NCI-H146 (cell line): ENCODE data around the gene DYNLRB2.

Experiments used
- DNase-seq: peaks from one replicate; lab custom pipeline; 2025; lab: John Stamatoyannopoulos, UW

The DYNLRB2 gene

GRCh38 chr16:80540516-80541305, at the start of gene DYNLRB2:
Gene DYNLRB2 (plus strand): TSS chr16:80540993. CDS start chr16:80541077, 84 bp downstream.
- DNase-seq: peak; percentile 56

GRCh38 chr16:80500116-80500859, 40.5 kb upstream of the DYNLRB2 start:
- no peak for DNase-seq

- DNase-seq: no peak
Measured at GRCh38 chr16:80500961-80501525, 39.8 kb upstream of the DYNLRB2 start.

GRCh38 chr16:80503107-80503506, 37.7 kb upstream of the DYNLRB2 start:
- no peak for DNase-seq

- no peak for DNase-seq
Measured at GRCh38 chr16:80507538-80507937, 33.3 kb upstream of the DYNLRB2 start.

- no peak for DNase-seq
Measured at GRCh38 chr16:80509872-80510271, 30.9 kb upstream of the DYNLRB2 start.

GRCh38 chr16:80511824-80512592, 28.8 kb upstream of the DYNLRB2 start:
- DNase-seq: no peak

- no peak for DNase-seq
Measured at GRCh38 chr16:80512593-80512853, 28.3 kb upstream of the DYNLRB2 start.

GRCh38 chr16:80515374-80515773, 25.4 kb upstream of the DYNLRB2 start:
- no peak for DNase-seq

GRCh38 chr16:80517846-80518245, 22.9 kb upstream of the DYNLRB2 start:
- no peak for DNase-seq

GRCh38 chr16:80518436-80518835, 22.4 kb upstream of the DYNLRB2 start:
- no peak for DNase-seq

GRCh38 chr16:80519189-80519588, 21.6 kb upstream of the DYNLRB2 start:
- no peak for DNase-seq

- no peak for DNase-seq
Measured at GRCh38 chr16:80525420-80525819, 15.4 kb upstream of the DYNLRB2 start.

GRCh38 chr16:80526418-80527061, 14.3 kb upstream of the DYNLRB2 start:
- DNase-seq: peak; percentile 2

- DNase-seq: no peak
Measured at GRCh38 chr16:80527297-80527696, 13.5 kb upstream of the DYNLRB2 start.

GRCh38 chr16:80530479-80530878, 10.3 kb upstream of the DYNLRB2 start:
- no peak for DNase-seq

- DNase-seq: no peak
Measured at GRCh38 chr16:80536238-80536637, 4.6 kb upstream of the DYNLRB2 start.

- no peak for DNase-seq
Measured at GRCh38 chr16:80541306-80541694, 507 bp downstream of the DYNLRB2 start.

GRCh38 chr16:80543162-80543561, 2.4 kb downstream of the DYNLRB2 start:
- DNase-seq: no peak

- DNase-seq: no peak
Measured at GRCh38 chr16:80544326-80544725, 3.5 kb downstream of the DYNLRB2 start.

- no peak for DNase-seq
Measured at GRCh38 chr16:80546249-80546648, 5.5 kb downstream of the DYNLRB2 start.

- DNase-seq: no peak
Measured at GRCh38 chr16:80547145-80547544, 6.4 kb downstream of the DYNLRB2 start.
